GM12878 (cell line): ENCODE data around the gene U2AF2. TPM values are rescaled to one million over a fixed set of nuclear protein-coding genes. Genes with fewer than 3 reads are reported as not detected.

ENCODE experiments used
- ASH2L ChIP-seq: fragments of 300-600, 200-600 bp; sonication (generic); IDR thresholded peaks from 2 replicates; pipeline ENCODE4 v1.6.1; 2017; ENCODE audit warnings: low read depth, mild to moderate bottlenecking, borderline replicate concordance
- ZNF24 ChIP-seq: fragments of 450-650 bp; IDR thresholded peaks from 2 replicates; pipeline ENCODE4 v1.6.1; 2017; ENCODE audit warnings: antibody characterized with exemption, mild to moderate bottlenecking
- ZZZ3 ChIP-seq: IDR thresholded peaks from 2 replicates; pipeline ENCODE4 v1.6.1; 2011; ENCODE audit warnings: low read depth; ENCODE audit not compliant: control insufficient read depth, insufficient read length
- polyA plus RNA-seq, 11 experiments: library from polyadenylated mRNA; depleted of rRNA in 4 of 11; unstranded in 6 of 11; stranded (reverse) in 5 of 11; fragments of >200 nt; fragmentation: Nextera tagmentation in 4 of 11; fragmentation: Illumina TruSeq in 1 of 11; extraction: Ambion mirVana in 4 of 11; extraction: Trizol in 1 of 11; gene quantifications; 1 replicate in 1 of 11; 2 replicates in 10 of 11; pipeline versions ENCODE4 v1.2.1 to v1.2.3, GENCODE V29; 2011 to 2016; ENCODE audit warnings: inconsistent platforms in 2 of 11, missing spikeins in 2 of 11, low read depth in 1 of 11
- total RNA-seq, 4 experiments: library from RNA; depleted of rRNA in 3 of 4; stranded (reverse); fragments of >200 nt in 3 of 4; fragmentation: Illumina TruSeq in 1 of 4; extraction: Trizol in 1 of 4; gene quantifications; 2 replicates each; pipeline versions ENCODE4 v1.2.1 to v1.2.3, GENCODE V29; 2013 to 2021
- TF ChIP-seq, protein P1 (sequence below), 3 experiments: IDR thresholded peaks in 2 of 3; conservative IDR thresholded peaks in 1 of 3; 2 replicates each; pipeline ENCODE4 v1.5.1; 2011; ENCODE audit warnings: low read depth in 3 of 3, low read length in 3 of 3, mild to moderate bottlenecking in 3 of 3, control low read depth in 2 of 3, moderate library complexity in 2 of 3, inconsistent platforms in 1 of 3, mixed read lengths in 1 of 3; ENCODE audit not compliant: control insufficient read depth in 2 of 3, insufficient read depth in 1 of 3; ENCODE audit errors: extremely low read depth in 1 of 3
- TF ChIP-seq, protein P2 (sequence below): IDR thresholded peaks from 2 replicates; pipeline ENCODE4 v1.6.1; 2011; ENCODE audit warnings: low read depth, mild to moderate bottlenecking, low read length, moderate library complexity, borderline replicate concordance; ENCODE audit errors: extremely low read depth
- TF ChIP-seq, protein P3 (sequence below): fragments of 450-650 bp; IDR thresholded peaks from 2 replicates; pipeline ENCODE4 v1.6.1; 2016; ENCODE audit warnings: mild to moderate bottlenecking, moderate library complexity, borderline replicate concordance
- TF ChIP-seq, protein P4 (sequence below): fragments of 450-650 bp; IDR thresholded peaks from 2 replicates; pipeline ENCODE4 v1.6.1; 2017; ENCODE audit warnings: mild to moderate bottlenecking

The U2AF2 gene
- total and polyA plus RNA-seq, 10 of the 15 experiments (the other 5 are each of a cell fraction or from before 2014, with no cell fraction given), result 3.0 to 338 (median 130) TPM

DNA sequence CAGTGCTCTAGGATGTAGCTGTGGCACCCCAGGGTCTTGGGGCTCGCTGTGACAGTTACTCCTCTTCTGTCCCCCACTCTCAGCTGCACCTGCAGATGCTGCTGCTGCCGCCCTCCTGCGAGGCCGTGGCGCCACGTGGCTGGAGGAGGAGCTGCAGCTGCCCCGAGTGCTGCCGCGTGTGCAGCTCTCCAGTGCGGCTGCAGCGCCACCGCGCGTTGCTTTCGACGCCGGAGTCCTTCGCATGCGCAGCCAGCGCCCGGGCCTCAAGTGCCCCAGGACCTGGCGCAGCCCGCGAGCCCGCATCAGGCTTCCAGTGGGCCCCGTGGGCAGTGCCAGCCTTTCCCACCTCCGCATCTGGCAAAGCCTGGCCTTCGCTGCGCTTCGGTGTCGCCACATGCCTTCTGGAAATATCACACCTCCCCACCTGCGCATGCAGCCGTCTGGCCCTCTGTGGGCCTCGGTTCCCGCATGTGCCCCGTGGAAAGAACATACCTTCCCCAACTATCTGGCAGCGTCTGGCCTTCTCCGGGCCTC is 14.7 kb upstream of the U2AF2 start (continued):
- TF ChIP-seq, protein P1, sequence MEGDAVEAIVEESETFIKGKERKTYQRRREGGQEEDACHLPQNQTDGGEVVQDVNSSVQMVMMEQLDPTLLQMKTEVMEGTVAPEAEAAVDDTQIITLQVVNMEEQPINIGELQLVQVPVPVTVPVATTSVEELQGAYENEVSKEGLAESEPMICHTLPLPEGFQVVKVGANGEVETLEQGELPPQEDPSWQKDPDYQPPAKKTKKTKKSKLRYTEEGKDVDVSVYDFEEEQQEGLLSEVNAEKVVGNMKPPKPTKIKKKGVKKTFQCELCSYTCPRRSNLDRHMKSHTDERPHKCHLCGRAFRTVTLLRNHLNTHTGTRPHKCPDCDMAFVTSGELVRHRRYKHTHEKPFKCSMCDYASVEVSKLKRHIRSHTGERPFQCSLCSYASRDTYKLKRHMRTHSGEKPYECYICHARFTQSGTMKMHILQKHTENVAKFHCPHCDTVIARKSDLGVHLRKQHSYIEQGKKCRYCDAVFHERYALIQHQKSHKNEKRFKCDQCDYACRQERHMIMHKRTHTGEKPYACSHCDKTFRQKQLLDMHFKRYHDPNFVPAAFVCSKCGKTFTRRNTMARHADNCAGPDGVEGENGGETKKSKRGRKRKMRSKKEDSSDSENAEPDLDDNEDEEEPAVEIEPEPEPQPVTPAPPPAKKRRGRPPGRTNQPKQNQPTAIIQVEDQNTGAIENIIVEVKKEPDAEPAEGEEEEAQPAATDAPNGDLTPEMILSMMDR (IDR thresholded peaks at IDR 0.05 in 2 of 3, conservative IDR thresholded peaks at IDR 0.05 in 1 of 3; ENCODE audit: control insufficient read depth in 2 of 3, extremely low read depth in 1 of 3, insufficient read depth in 1 of 3, low read depth in 3 of 3, low read length in 3 of 3), result peak in 2 of 3 experiments; percentile 8 to 40; a peak in 4 of 6 replicates
- TF ChIP-seq, protein P2, sequence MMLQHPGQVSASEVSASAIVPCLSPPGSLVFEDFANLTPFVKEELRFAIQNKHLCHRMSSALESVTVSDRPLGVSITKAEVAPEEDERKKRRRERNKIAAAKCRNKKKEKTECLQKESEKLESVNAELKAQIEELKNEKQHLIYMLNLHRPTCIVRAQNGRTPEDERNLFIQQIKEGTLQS, result 0 out of 2 replicates have a peak, but pooled peaks have one; percentile 1
- TF ChIP-seq ZNF24 (no peak), ASH2L (no peak), ZZZ3 (no peak)
- TF ChIP-seq, protein P3, sequence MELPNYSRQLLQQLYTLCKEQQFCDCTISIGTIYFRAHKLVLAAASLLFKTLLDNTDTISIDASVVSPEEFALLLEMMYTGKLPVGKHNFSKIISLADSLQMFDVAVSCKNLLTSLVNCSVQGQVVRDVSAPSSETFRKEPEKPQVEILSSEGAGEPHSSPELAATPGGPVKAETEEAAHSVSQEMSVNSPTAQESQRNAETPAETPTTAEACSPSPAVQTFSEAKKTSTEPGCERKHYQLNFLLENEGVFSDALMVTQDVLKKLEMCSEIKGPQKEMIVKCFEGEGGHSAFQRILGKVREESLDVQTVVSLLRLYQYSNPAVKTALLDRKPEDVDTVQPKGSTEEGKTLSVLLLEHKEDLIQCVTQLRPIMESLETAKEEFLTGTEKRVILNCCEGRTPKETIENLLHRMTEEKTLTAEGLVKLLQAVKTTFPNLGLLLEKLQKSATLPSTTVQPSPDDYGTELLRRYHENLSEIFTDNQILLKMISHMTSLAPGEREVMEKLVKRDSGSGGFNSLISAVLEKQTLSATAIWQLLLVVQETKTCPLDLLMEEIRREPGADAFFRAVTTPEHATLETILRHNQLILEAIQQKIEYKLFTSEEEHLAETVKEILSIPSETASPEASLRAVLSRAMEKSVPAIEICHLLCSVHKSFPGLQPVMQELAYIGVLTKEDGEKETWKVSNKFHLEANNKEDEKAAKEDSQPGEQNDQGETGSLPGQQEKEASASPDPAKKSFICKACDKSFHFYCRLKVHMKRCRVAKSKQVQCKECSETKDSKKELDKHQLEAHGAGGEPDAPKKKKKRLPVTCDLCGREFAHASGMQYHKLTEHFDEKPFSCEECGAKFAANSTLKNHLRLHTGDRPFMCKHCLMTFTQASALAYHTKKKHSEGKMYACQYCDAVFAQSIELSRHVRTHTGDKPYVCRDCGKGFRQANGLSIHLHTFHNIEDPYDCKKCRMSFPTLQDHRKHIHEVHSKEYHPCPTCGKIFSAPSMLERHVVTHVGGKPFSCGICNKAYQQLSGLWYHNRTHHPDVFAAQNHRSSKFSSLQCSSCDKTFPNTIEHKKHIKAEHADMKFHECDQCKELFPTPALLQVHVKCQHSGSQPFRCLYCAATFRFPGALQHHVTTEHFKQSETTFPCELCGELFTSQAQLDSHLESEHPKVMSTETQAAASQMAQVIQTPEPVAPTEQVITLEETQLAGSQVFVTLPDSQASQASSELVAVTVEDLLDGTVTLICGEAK, result no peak
- TF ChIP-seq, protein P4, sequence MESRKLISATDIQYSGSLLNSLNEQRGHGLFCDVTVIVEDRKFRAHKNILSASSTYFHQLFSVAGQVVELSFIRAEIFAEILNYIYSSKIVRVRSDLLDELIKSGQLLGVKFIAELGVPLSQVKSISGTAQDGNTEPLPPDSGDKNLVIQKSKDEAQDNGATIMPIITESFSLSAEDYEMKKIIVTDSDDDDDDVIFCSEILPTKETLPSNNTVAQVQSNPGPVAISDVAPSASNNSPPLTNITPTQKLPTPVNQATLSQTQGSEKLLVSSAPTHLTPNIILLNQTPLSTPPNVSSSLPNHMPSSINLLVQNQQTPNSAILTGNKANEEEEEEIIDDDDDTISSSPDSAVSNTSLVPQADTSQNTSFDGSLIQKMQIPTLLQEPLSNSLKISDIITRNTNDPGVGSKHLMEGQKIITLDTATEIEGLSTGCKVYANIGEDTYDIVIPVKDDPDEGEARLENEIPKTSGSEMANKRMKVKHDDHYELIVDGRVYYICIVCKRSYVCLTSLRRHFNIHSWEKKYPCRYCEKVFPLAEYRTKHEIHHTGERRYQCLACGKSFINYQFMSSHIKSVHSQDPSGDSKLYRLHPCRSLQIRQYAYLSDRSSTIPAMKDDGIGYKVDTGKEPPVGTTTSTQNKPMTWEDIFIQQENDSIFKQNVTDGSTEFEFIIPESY, result peak; percentile 70; the same call in 1 of the 2 replicates
- TF ChIP-seq, all 136 proteins: peak for 11
